Measurements from ENCODE around the gene BPIFB2.
"Not testable (repeated sequence)": the region's sequence is repeated elsewhere in the genome, so short reads cannot be mapped to it uniquely, and the experiment has no call there.

BPIFB2 gene

GRCh38 chr20:32971703-32972161, 35.8 kb upstream of the BPIFB2 start:
- DNase-seq = peak in 5 of 6 experiments; percentile 37 to 81 (median 62)

DNA sequence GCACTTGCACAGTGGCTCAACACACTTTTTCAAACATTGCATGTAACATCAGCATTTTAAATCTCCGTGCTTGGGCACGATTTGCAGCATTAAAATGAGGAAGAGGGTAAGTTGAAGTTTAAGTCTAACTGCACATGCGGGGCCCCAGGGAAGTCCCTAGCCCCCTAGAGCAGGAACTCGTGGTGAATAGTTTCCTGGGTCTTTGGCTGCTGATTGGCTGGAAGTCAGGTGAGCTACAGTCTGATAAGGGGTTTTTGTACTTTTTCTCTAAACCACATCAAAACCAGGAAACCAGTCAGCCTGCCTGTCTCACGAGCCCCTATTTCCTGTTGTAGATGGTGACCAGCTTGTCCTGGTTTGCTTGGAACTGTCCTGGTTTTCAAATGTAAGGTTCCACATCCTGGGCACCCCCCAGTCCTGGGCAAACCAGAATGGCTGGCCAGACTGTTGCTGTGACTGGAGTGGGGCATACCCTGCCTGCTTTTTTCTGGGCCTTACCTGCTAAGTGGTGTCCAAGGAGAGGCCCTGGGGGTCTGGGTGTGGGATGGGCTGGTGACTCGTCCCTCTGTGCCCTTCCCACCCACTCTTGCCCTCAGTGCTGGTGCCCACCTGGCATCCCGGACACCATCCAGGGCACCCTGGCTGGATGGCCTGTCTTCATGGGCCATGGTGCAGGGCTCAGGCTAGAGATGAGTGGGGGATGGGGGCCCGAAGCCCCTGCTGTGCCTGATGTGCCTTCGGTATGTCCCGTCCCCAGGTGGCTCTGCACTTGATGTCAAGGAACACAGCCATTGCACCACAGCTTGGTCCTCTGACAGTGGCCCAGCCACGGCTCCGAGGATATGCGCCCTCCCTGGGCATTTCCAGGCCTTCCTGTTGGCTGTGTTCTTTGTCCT, 35.1 kb upstream of the BPIFB2 start:
- DNase-seq = peak; percentile 65 to 97 (median 87)

DNA sequence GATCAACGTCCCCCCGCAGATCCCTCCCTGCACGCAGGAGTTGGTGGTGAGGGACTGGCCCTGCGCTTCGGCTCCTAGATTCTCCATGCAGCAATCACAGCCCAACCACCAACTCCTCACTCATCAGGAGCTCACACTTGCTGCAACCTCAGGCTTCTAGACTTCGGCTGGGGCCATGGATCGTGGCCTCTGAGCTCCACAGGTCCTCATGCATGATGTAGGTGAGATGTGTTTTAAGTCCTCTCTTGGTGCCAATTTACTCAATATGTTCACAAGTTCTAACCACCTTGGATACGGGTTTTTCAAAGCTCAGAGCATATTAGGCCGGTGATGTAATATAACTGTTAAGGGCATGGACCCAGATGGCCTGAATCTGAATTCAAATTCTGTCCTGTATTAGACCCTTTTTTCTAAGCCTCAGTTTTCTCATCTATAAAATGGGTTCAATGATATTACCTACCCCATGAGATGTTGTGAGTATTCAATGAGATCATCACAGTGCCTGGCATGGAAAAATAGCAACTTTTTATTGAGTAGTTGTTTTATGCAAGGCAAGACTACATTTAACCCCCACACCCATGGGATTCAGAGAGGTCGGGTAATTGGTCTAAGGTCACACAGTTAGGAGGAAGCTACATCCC, 34.3 kb upstream of the BPIFB2 start:
- peak in 2 of 6 experiments; percentile 37 to 46 for DNase-seq

DNA sequence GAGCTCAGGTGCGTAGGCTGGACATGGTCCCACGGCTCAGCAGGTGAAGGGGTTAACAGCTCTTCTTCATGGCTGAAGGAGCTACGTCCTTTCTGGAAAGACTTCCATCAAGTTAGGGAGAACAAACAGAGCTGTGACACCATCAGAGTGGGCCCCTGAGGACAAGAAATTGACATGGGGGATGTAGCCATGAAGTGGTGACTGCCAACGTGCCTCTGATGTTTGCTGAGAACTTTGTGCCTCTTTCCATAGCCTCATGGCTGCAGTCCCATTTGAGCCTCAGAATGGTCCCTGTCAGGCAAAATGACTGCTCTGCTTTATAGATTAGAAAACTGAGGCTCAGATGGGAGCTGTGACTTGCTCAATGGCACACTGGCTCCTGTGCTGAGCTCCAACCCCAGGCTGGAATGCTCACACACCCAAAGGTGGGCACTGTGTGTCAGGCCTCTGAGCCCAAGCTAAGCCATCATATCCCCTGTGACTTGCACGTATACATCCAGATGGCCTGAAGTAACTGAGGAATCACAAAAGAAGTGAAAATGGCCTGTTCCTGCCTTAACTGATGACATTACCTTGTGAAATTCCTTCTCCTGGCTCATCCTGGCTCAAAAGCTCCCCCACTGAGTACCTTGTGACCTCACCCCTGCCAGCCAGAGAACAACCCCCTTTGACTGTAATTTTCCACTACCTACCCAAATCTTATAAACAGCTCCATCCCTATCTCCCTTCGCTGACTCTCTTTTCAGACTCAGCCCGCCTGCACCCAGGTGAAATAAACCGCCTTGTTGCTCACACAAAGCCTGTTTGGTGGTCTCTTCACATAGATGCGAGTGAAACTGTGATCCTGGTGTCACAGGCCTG, 33.1 kb upstream of the BPIFB2 start:
- not testable (repeated sequence) for DNase-seq

- not testable (repeated sequence) for DNase-seq
Observed at GRCh38 chr20:32975121-32975520, 32.4 kb upstream of the BPIFB2 start.

DNA sequence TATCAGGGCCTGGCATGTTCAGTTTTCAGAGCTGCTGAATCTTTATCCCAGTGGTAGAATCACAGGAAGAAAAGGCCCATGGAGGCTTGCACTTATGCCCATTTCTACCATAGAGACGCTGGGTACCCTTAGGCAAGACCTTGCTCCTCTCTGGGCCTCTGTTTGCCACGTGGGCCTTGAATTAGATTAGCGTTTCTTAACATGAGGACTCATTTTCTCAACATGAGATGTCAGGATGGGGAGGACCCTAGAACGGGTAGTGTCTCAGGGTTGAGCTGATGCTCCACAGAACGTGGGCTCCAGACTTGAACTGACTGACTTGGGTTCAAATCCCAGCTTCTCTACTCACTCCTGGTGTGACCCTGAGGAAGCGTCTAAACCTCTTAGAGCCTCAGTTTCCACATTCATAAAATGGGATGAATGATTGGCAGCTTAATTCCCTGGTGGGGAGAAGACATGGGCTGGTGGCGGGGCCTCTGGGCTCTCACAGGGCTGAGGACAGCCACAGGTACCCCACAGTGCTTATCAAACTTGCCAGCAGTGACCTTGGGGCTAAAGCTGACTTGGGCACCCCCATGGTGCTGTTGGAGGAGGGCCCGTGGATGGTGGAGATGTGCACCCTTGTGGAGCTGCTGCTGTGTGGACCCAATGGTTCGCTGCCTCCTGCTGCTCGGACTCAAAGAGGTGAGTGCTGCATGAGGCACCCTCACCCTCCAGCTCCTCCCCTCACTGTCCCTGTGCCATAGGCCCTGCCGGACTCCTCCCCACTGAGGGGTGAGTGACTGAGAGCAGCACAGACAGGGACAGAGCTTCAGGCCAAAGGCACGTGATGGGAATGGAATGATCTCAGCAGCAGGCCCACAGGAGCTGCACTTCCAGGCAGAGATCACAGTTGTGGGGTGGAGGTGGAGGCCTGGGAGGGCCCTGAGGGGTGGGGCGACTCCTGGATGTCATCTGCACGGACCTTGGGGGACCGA, 31.5 kb upstream of the BPIFB2 start:
- DNase-seq = no peak

DNA sequence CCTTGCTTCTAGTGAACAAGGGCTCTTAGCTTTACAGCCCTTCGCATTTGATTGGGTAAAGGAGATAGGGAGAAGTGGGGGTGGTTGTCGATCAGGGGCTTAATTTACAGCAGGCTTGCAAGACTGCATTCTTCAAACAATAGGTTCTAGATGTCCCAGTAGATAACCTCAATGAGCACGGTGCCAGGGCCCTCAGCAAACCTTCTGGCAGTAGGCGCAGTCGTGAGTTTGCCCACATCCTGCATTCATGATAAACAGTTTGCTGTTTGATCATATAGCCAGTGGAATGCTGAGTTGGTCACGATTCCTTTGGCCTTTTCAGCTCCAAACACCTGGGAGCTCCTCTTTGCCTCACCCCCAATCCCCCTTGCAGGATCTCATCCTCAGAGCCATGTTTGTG, 30.8 kb upstream of the BPIFB2 start:
- DNase-seq = peak in 3 of 6 experiments; percentile 25 to 37 (median 35)

- no peak for DNase-seq
Observed at GRCh38 chr20:32977281-32978008, 30.1 kb upstream of the BPIFB2 start.

DNA sequence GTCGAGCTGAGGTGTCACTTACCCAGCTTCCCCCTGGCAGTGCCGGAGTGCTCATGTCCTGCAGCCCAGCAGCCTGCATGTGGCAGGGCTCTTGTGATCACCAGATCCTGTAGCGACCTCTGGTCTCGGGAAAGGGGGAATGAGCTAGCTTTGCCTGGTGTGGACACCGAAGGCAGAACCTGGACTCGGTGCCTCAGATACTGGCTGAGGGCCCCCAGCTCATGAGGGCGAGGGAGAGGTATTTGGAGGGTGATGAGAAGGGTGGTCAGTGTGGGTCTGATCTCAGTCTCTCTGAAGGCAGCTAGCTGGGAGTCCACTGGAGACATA, 29.5 kb upstream of the BPIFB2 start:
- no peak for DNase-seq

DNA sequence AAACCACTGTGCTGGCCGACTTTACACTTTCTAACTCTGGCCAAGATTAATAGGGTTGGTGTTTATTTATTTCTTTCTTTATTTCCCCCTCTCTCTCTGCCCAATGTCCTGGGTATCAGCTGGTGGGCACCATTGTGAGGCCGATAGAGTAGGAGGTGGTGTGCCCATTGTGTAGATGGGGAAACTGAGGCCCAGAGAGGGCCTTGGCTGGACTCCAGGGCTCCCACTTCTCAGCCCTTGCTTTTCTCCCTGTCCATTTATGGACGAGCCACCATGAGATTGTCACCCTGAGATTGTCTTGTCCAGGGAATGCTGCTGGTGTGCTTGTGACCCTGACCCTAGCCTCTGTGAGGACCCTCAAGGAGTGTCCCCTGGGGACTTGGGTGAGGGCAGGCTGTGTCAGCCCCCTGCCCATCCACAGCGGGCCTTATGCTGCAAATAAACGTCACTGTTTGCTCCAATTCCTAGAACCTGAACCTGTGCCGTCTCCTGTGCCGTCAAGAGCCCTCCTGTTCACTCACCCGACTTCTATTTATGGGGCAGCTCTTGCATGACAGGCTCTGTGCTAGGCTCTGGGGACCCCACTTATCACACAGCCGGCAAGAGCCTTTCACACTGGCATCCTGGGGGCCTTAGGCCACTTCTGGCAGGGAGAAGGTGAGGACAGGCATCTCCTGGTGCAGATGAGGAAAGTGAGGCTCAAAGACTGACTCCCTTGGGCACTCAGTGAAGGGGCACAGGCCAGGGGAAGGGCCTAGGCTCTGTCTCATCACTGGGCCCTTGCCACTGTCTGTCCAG, 28.1 kb upstream of the BPIFB2 start:
- no peak for DNase-seq

DNA sequence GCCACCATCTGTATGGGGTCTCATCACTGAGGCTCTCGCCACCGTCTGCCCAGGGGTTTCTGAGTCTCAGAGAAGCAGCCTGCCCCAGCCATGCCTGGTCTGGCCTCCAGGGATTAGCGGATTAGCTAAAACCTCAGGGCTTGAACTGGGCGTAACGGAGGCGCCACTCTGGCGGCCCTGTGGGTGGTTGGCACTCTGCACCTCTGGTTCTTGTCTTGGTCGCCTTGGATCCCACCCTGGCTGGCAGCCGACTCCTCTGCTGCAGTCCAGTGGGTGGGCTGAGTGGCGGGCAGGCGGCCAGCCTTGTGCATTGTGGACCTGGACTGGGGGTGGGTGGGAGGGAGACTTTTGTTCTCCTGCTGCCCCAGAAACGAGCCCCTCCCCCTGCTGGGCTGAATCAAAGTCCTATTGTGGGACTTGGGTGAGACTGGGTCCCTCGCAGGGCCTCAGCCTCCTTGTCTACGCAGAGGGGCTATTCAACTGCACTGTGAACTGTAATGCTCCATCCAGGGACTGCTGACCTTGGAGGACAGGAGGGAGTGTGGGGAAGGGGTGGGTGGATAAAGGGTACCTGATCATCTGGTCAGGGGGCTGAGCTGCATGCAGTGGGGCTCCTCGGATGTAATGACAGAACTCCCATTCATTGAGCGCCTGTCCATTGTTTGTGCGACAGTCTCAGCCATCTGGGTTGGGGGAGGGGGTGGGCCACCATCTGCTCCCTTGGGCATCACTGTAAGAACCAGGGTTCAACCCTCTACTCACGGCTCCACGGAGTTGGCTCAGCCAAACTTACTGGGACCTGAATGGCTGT, 27.2 kb upstream of the BPIFB2 start:
- DNase-seq = no peak

GRCh38 chr20:32980990-32981389, 26.5 kb upstream of the BPIFB2 start:
- DNase-seq = no peak

- DNase-seq = no peak
Observed at GRCh38 chr20:32982617-32983458, 24.7 kb upstream of the BPIFB2 start.

GRCh38 chr20:32983459-32984112, 23.9 kb upstream of the BPIFB2 start:
- no peak for DNase-seq

GRCh38 chr20:32984196-32984595, 23.3 kb upstream of the BPIFB2 start:
- DNase-seq = no peak

GRCh38 chr20:32984631-32985354, 22.7 kb upstream of the BPIFB2 start:
- no peak for DNase-seq

GRCh38 chr20:32985596-32985995, 21.9 kb upstream of the BPIFB2 start:
- no peak for DNase-seq
